HG03066 (cell line): ENCODE measurements around the gene TANC1.
"Not testable (repeated sequence)": the region's sequence is repeated elsewhere in the genome, so short reads cannot be mapped to it uniquely, and the experiment has no call there.

ENCODE experiments used
- ATAC-seq: cut with Tn5 transposase; IDR thresholded peaks from one replicate; pipeline ENCODE4 v1.9.1; 2021; ENCODE audit warnings: low read depth; ENCODE audit not compliant: unreplicated experiment

TANC1 gene

GRCh38 chr2:159022019-159022418 is 53.6 kb downstream of the TANC1 start:
- no peak for ATAC-seq

- no peak for ATAC-seq
These were observed 57.7 kb downstream of the TANC1 start for GRCh38 chr2:159026170-159026569.

GRCh38 chr2:159028776-159029175 is 60.3 kb downstream of the TANC1 start:
- no peak for ATAC-seq

GRCh38 chr2:159029936-159030335 is 61.5 kb downstream of the TANC1 start:
- no peak for ATAC-seq

GRCh38 chr2:159030674-159031380 is 62.4 kb downstream of the TANC1 start:
- ATAC-seq = no peak

- ATAC-seq = no peak
These were observed 63.7 kb downstream of the TANC1 start for GRCh38 chr2:159032146-159032545.

- ATAC-seq = no peak
These were observed 64.1 kb downstream of the TANC1 start for GRCh38 chr2:159032580-159032979.

- no peak for ATAC-seq
These were observed 66.3 kb downstream of the TANC1 start for GRCh38 chr2:159034713-159035112.

GRCh38 chr2:159035790-159036411 is 67.5 kb downstream of the TANC1 start:
- ATAC-seq = no peak

GRCh38 chr2:159036461-159036860 is 68.0 kb downstream of the TANC1 start:
- not testable (repeated sequence) for ATAC-seq

- ATAC-seq = not testable (repeated sequence)
These were observed 72.9 kb downstream of the TANC1 start for GRCh38 chr2:159041328-159041727.

- no peak for ATAC-seq
These were observed 73.8 kb downstream of the TANC1 start for GRCh38 chr2:159042115-159042850.

GRCh38 chr2:159043710-159044109 is 75.3 kb downstream of the TANC1 start:
- ATAC-seq = no peak

- ATAC-seq = no peak
These were observed 76.4 kb downstream of the TANC1 start for GRCh38 chr2:159044804-159045286.

GRCh38 chr2:159045545-159046454 is 77.4 kb downstream of the TANC1 start:
- no peak for ATAC-seq

- no peak for ATAC-seq
These were observed 78.5 kb downstream of the TANC1 start for GRCh38 chr2:159046966-159047365.

- no peak for ATAC-seq
These were observed 82.0 kb downstream of the TANC1 start for GRCh38 chr2:159050426-159050825.

GRCh38 chr2:159051133-159051532 is 82.7 kb downstream of the TANC1 start:
- ATAC-seq = no peak

GRCh38 chr2:159051661-159052060 is 83.2 kb downstream of the TANC1 start:
- no peak for ATAC-seq

- no peak for ATAC-seq
These were observed 83.7 kb downstream of the TANC1 start for GRCh38 chr2:159052157-159052601.
